Gastroesophageal sphincter (tissue), 4 donors: ENCODE data around the gene USHBP1. TPM values are rescaled to one million over a fixed set of nuclear protein-coding genes. Genes with fewer than 3 reads are reported as not detected.

Experiments
- ATAC-seq: fragments of 150-250 bp; one replicate; pipeline ENCODE4 v1.9.1; 2016; ENCODE audit warnings: mild to moderate bottlenecking, moderate library complexity
- H3K27ac ChIP-seq, 4 donors: fragments of 200-600 bp; sonication (generic) in 3 of 4; 1 replicate in 3 of 4; 2 replicates in 1 of 4; pipeline ENCODE4 v1.5.1; 2016 to 2019
- H3K27me3 ChIP-seq: fragments of 200-600 bp; sonication (generic); one replicate; pipeline ENCODE4 v1.5.1; 2019
- H3K36me3 ChIP-seq, 2 donors: fragments of 200-600 bp; sonication (generic); one replicate each; pipeline ENCODE4 v1.5.1; 2019; ENCODE audit warnings: control low read depth in 1 of 2
- H3K4me1 ChIP-seq, 3 donors: fragments of 200-600 bp; sonication (generic); 1 replicate in 2 of 3; 2 replicates in 1 of 3; pipeline ENCODE4 v1.5.1; 2016 to 2019; ENCODE audit warnings: control low read depth in 2 of 3
- H3K4me3 ChIP-seq, 2 donors: fragments of 200-600 bp; sonication (generic); one replicate each; pipeline ENCODE4 v1.5.1; 2019; ENCODE audit warnings: mild to moderate bottlenecking in 1 of 2, moderate library complexity in 1 of 2
- H3K9me3 ChIP-seq, 3 donors: fragments of 200-600 bp; sonication (generic); one replicate each; pipeline ENCODE4 v1.5.1; 2017 to 2019; ENCODE audit warnings: control low read depth in 2 of 3
- CTCF ChIP-seq, 4 experiments: fragments of 200-600 bp in 2 of 4; fragments of 450-650 bp in 2 of 4; sonication (generic) in 1 of 4; IDR thresholded peaks; one replicate each; pipeline ENCODE4 v1.5.1; 2017 to 2019; ENCODE audit warnings: antibody characterized with exemption in 4 of 4, mild to moderate bottlenecking in 2 of 4, moderate library complexity in 2 of 4
- EP300 ChIP-seq: sonication (generic); formaldehyde crosslinking; IDR thresholded peaks from one replicate; pipeline ENCODE4 v1.6.1; 2017; ENCODE audit warnings: antibody characterized with exemption, mild to moderate bottlenecking
- POLR2A ChIP-seq, 2 donors: fragments of 450-650 bp; IDR thresholded peaks; one replicate each; pipeline ENCODE4 v1.6.1; 2017; ENCODE audit warnings: antibody characterized with exemption in 2 of 2, mild to moderate bottlenecking in 2 of 2, moderate library complexity in 1 of 2
- POLR2AphosphoS5 ChIP-seq: sonication (generic); formaldehyde crosslinking; IDR thresholded peaks from one replicate; pipeline ENCODE4 v1.6.1; 2017; ENCODE audit warnings: antibody characterized with exemption
- WGBS, 2 donors: methylation state at CpG; one replicate each; pipeline ENCODE4 v1.1.5; 2018; ENCODE audit warnings: low coverage in 1 of 2; 5-methylcytosine and 5-hydroxymethylcytosine counted together
- total RNA-seq, 4 donors: library from RNA; depleted of rRNA; stranded (reverse); fragments of >200 nt; gene quantifications; one replicate each; pipeline ENCODE4 v1.1.0, GENCODE V29; 2016

Gene USHBP1
- total RNA-seq, 4 donors from 2014 or later: 4.6 to 9.6 (median 5.1) TPM

GRCh38 chr19:17232258-17232657 is 32.3 kb downstream of the USHBP1 start:
- Histone ChIP-seq H3K4me3 (no peak overlapping the region), H3K9me3 (no peaks in the 10 kb centered on the region), H3K27ac (no peak overlapping the region), H3K4me1 (peaks cover 0 to 46% (median 12%) of the 10 kb centered on the region in 3 donors), H3K27me3 (no peaks in the 10 kb centered on the region), H3K36me3 (peaks cover 0 to 62% of the 10 kb centered on the region in 2 donors)
- TF ChIP-seq POLR2A (IDR thresholded peaks at IDR 0.05) (no peak), POLR2AphosphoS5 (no peak), EP300 (no peak), CTCF (IDR thresholded peaks at IDR 0.05) (no peak)
- WGBS, 2 donors: 62 to 70% methylated on average over 2 to 7 of the region's 25 CpGs
- ATAC-seq: no peak

- Histone ChIP-seq H3K4me1 (peaks cover 0 to 37% (median 10%) of the 10 kb centered on the region in 3 donors), H3K27me3 (no peaks in the 10 kb centered on the region), H3K4me3 (no peak overlapping the region), H3K36me3 (peaks cover 0 to 62% of the 10 kb centered on the region in 2 donors), H3K27ac (no peak overlapping the region), H3K9me3 (no peaks in the 10 kb centered on the region)
- no peak for ATAC-seq
- TF ChIP-seq POLR2AphosphoS5 (no peak), CTCF (IDR thresholded peaks at IDR 0.05) (no peak), POLR2A (IDR thresholded peaks at IDR 0.05) (no peak), EP300 (no peak)
- WGBS, 2 donors: 92 to 100% methylated on average over 1 to 2 of the region's 3 CpGs
Measured at GRCh38 chr19:17229890-17230289, 34.7 kb downstream of the USHBP1 start.

GRCh38 chr19:17227798-17228367 is 36.7 kb downstream of the USHBP1 start:
- TF ChIP-seq CTCF (IDR thresholded peaks at IDR 0.05) (no peak), POLR2A (IDR thresholded peaks at IDR 0.05) (no peak), POLR2AphosphoS5 (no peak), EP300 (no peak)
- no peaks in the 10 kb centered on the region for H3K27me3 ChIP-seq
- no peak for ATAC-seq
- peak overlapping the region in 1 of 2 donors; percentile 79 for H3K4me3 ChIP-seq
- peak overlapping the region in 3 of 4 donors; percentile 27 to 93 (median 54) for H3K27ac ChIP-seq
- H3K9me3 ChIP-seq: no peaks in the 10 kb centered on the region
- H3K36me3 ChIP-seq: peaks cover 0 to 51% of the 10 kb centered on the region in 2 donors
- 61% methylated on average over 3 of the region's 13 CpGs; no CpG with 5 or more reads in 1 of the 2 donors for WGBS, 2 donors
- H3K4me1 ChIP-seq: peaks cover 0 to 29% (median 10%) of the 10 kb centered on the region in 3 donors

GRCh38 chr19:17226002-17226933 is 38.3 kb downstream of the USHBP1 start, which contains the start of gene OCEL1:
Gene OCEL1 (plus strand): TSS chr19:17226226. CDS start chr19:17226248, 22 bp downstream.
- Histone ChIP-seq H3K27me3 (no peaks in the 10 kb centered on the region), H3K4me3 (peak within 1 kb of the TSS; percentile 65 to 79), H3K9me3 (no peaks in the 10 kb centered on the region), H3K27ac (peak within 1 kb of the TSS; percentile 74 to 94 (median 93)), H3K36me3 (peaks cover 0 to 35% of the 10 kb centered on the region in 2 donors), H3K4me1 (peaks cover 0 to 29% (median 10%) of the 10 kb centered on the region in 3 donors)
- peak; percentile 98 for ATAC-seq
- TF ChIP-seq CTCF (IDR thresholded peaks at IDR 0.05) (peak in 1 of 4 experiments; percentile 21), POLR2AphosphoS5 (peak; percentile 81), POLR2A (IDR thresholded peaks at IDR 0.05) (peak; percentile 56 to 63), EP300 (no peak)
- 0% methylated on average over 2 of the region's 90 CpGs; no CpG with 5 or more reads in 1 of the 2 donors for WGBS, 2 donors
